DMS79 (cell line): Measurements from ENCODE around the gene CXCL12.

Source experiments
- DNase-seq: peaks from one replicate; lab custom pipeline; 2025; lab: John Stamatoyannopoulos, UW

CXCL12 gene

GRCh38 chr10:44334621-44335184, 50.2 kb downstream of the CXCL12 start:
- no peak for DNase-seq

DNA sequence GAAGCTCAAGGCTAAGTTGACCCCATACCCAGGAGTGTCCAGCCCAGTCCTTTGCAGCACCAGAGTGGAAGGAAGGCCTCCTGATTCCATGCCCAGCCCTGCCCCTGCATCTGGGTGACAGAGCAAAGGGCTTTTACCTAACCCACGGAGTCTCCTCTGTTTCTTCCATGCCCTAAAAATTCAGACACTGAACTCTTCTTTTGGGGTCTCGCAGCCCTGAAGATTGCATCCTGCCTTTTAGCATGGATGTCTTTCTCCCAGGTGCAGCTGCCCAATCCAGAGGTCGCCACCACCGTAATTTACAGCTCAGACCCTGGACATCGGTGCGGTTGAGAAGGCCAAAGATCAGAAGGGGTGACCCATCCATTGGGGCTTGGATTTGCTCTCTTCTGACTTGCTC, 50.8 kb downstream of the CXCL12 start:
- DNase-seq: no peak

DNA sequence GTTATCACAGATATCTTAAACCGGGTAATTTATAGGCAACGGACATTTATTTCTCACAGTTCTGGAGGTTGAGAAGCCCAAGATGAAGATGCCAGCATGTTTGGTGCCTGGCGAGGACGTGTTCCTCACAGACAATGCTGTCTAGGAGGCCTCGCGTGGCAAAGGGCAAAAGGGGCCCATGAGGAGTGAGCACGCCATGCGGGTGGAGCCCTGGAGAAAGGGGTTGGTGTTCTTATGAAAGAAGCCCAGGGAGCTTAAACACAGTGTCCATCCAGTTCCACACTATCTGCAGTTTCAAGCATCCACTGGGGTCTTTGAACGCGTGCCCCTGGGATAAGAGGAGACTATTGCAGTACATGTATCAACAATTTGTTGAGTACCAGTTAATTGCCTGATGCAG, 51.4 kb downstream of the CXCL12 start:
- no peak for DNase-seq

DNA sequence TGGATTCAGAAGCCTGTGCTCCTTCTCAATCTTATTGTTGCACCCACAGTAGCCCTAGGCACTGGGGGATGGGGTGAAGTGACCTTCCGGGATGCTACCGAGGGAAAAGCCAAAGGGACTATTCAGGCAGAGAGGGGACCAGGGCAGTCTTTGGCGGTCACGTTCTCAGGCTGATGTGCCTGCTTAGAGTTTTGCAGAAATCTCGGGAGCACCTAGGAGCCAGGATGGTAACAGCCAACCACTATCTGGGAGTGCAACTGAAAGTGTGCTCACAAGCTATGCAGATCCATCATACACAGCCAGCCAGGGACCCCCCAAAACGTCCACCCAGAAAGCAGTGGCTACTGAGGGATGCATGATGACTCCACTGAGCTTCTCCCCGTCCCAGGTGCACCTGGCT, 52.4 kb downstream of the CXCL12 start:
- DNase-seq: no peak

- no peak for DNase-seq
Observed at GRCh38 chr10:44330431-44330830, 54.5 kb downstream of the CXCL12 start.

GRCh38 chr10:44327461-44327860, 57.4 kb downstream of the CXCL12 start:
- DNase-seq: no peak
